OCI-LY3 (cell line): Measurements from ENCODE around the gene ADAMTS16.

ENCODE experiments used
- H2AFZ ChIP-seq: fragments of 200-600, 300-600 bp; shearing (Covaris generic); 2 replicates; pipeline ENCODE4 v1.6.0; 2014; ENCODE audit warnings: antibody characterized with exemption, low read depth, low read length
- H3K27ac ChIP-seq: fragments of 200-600, 300-600 bp; sonication (generic); 2 replicates; pipeline ENCODE4 v1.5.1; 2014; ENCODE audit warnings: mild to moderate bottlenecking, low read length, moderate library complexity, mixed read lengths
- H3K27me3 ChIP-seq: fragments of 200-600, 300-600 bp; sonication (generic); 2 replicates; pipeline ENCODE4 v1.6.1; 2014; ENCODE audit warnings: low read depth, low read length, mixed read lengths
- H3K36me3 ChIP-seq: fragments of 200-600, 300-600 bp; sonication (generic); replicated peaks from 2 replicates; pipeline ENCODE3; 2014; ENCODE audit warnings: low read depth, low read length, mixed read lengths
- H3K4me1 ChIP-seq: fragments of 300-600, 200-600 bp; sonication (generic); 2 replicates; pipeline ENCODE4 v1.6.1; 2014; ENCODE audit warnings: low read length, mixed read lengths
- H3K4me2 ChIP-seq: fragments of 200-600, 300-600 bp; sonication (generic); 2 replicates; pipeline ENCODE4 v1.6.1; 2014; ENCODE audit warnings: low read length, mixed read lengths
- H3K4me3 ChIP-seq: fragments of 300-600, 200-600 bp; sonication (generic); 2 replicates; pipeline ENCODE4 v1.5.1; 2014; ENCODE audit warnings: antibody characterized with exemption, mild to moderate bottlenecking, low read length, moderate library complexity
- H3K79me2 ChIP-seq: fragments of 300-600, 200-600 bp; shearing (Covaris generic); 2 replicates; pipeline ENCODE4 v1.6.1; 2014; ENCODE audit warnings: mild to moderate bottlenecking, low read length, mixed read lengths
- H3K9ac ChIP-seq: fragments of 300-600, 200-600 bp; shearing (Covaris generic); 2 replicates; pipeline ENCODE4 v1.6.0; 2014; ENCODE audit warnings: mild to moderate bottlenecking, low read length, moderate library complexity
- H3K9me3 ChIP-seq: fragments of 200-600, 300-600 bp; shearing (Covaris generic); 2 replicates; pipeline ENCODE4 v1.6.1; 2014; ENCODE audit warnings: low read length, mixed read lengths; ENCODE audit not compliant: insufficient read depth
- H4K20me1 ChIP-seq: fragments of 200-600, 300-600 bp; sonication (generic); 2 replicates; pipeline ENCODE4 v1.6.1; 2016; ENCODE audit warnings: low read length, mixed read lengths; ENCODE audit not compliant: insufficient read depth
- EZH2phosphoT487 ChIP-seq: fragments of 200-600 bp; shearing (Covaris generic); IDR thresholded peaks from 2 replicates; pipeline ENCODE4 v1.6.1; 2018; ENCODE audit warnings: antibody characterized with exemption, mixed run types, low read depth
- TF ChIP-seq, protein P1 (sequence below): fragments of 200-600, 300-600 bp; sonication (generic); IDR thresholded peaks from 2 replicates; pipeline ENCODE4 v1.5.1; 2014; ENCODE audit warnings: antibody characterized with exemption, low read length, low read depth

Gene ADAMTS16

DNA sequence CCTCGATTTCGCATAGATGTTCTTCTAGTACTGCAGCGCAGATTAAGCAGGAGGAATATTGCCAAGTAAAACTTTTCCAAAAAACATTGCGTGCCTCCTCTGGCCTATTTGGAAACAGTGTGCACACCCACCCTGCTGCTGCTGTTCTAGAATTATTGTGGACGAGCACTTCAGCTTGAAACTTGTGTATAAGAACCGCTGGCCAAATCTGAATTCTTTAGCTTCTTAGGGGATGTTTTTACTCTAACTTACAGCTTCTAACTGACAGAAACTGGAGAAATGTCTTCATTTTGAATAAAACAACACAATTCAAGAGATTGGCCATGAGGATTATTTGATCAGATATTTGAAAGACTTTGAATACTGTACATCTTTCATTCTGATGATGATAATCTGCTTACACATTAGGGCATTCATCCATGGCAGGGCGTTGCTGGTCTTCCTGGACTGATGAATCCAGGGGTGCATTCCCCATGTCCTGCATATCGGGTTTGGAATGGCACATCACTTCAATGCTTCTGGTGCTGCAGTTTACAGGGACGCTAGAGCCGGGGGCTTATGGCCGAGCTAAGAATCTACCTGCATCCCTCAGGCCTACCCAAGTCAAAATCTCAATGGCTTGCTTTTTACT is 6.5 kb downstream of the ADAMTS16 start:
- H3K9me3 ChIP-seq = 0 out of 2 replicates have a peak, but pooled peaks cover 5% of the 10 kb centered on the region
- no peak overlapping the region for H3K4me3 ChIP-seq
- no peak overlapping the region for H2AFZ ChIP-seq
- no peaks in the 10 kb centered on the region for H3K36me3 ChIP-seq
- H3K27ac ChIP-seq = no peak overlapping the region
- H3K4me1 ChIP-seq = no peaks in the 10 kb centered on the region
- H3K27me3 ChIP-seq = no peaks in the 10 kb centered on the region
- no peak overlapping the region for H3K4me2 ChIP-seq
- no peaks in the 10 kb centered on the region for H4K20me1 ChIP-seq
- no peak overlapping the region for H3K9ac ChIP-seq
- TF ChIP-seq, protein P1, sequence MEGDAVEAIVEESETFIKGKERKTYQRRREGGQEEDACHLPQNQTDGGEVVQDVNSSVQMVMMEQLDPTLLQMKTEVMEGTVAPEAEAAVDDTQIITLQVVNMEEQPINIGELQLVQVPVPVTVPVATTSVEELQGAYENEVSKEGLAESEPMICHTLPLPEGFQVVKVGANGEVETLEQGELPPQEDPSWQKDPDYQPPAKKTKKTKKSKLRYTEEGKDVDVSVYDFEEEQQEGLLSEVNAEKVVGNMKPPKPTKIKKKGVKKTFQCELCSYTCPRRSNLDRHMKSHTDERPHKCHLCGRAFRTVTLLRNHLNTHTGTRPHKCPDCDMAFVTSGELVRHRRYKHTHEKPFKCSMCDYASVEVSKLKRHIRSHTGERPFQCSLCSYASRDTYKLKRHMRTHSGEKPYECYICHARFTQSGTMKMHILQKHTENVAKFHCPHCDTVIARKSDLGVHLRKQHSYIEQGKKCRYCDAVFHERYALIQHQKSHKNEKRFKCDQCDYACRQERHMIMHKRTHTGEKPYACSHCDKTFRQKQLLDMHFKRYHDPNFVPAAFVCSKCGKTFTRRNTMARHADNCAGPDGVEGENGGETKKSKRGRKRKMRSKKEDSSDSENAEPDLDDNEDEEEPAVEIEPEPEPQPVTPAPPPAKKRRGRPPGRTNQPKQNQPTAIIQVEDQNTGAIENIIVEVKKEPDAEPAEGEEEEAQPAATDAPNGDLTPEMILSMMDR = no peak
- no peak for TF ChIP-seq EZH2phosphoT487
- no peaks in the 10 kb centered on the region for H3K79me2 ChIP-seq

DNA sequence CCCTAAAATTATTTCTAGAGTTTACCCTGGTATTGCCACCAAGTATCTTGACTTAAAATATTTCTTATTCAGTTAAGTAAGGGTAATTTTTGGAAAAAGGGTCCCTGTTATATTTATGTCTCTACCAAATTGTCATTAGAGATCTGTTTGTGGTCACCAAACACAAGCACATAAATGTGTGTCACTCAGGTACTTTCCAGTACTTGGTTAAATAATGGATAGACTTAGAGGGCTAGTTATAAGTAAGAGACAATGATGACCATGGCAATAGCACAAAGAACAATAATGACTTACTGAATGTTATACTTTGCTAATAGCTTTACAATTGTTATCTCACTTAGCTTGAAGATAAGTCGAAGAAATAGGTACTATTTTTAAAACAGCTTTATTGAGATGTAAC is 9.0 kb downstream of the ADAMTS16 start:
- Histone ChIP-seq H3K9me3 (0 out of 2 replicates have a peak, but pooled peaks cover 5% of the 10 kb centered on the region), H3K27ac (no peak overlapping the region), H3K36me3 (no peaks in the 10 kb centered on the region), H3K4me3 (no peak overlapping the region), H3K27me3 (no peaks in the 10 kb centered on the region), H4K20me1 (no peaks in the 10 kb centered on the region), H3K4me1 (peaks cover 5% of the 10 kb centered on the region; the same call in 1 of the 2 replicates), H3K4me2 (no peak overlapping the region), H3K9ac (no peak overlapping the region), H2AFZ (no peak overlapping the region), H3K79me2 (no peaks in the 10 kb centered on the region)
- TF ChIP-seq, protein P1 = no peak
- no peak for TF ChIP-seq EZH2phosphoT487

- Histone ChIP-seq H3K79me2 (no peaks in the 10 kb centered on the region), H3K9ac (no peak overlapping the region)
Observed at GRCh38 chr5:5150667-5151066, 10.5 kb downstream of the ADAMTS16 start.

DNA sequence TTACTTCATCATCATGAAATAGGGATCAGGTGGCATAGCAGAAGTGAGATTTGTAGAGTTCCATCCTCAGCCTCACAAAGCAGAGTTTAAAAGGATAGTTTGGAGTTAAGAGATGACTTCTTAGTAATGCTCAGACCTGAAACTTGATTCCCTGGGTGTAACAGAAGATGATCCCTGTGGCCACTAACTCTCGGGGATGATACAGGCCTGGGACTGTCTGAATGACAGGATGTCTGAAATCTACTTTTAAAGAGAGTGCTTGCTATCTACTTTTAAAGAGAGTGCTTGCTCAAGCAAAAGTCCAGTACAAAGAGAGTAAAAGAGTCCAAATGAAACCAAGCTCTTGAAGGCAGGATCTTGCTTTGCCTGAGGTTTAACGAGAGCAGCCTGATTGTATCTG is 14.6 kb downstream of the ADAMTS16 start:
- Histone ChIP-seq H3K4me3 (no peak overlapping the region), H4K20me1 (no peaks in the 10 kb centered on the region), H3K4me1 (peaks cover 5% of the 10 kb centered on the region; the same call in 1 of the 2 replicates), H3K9ac (no peak overlapping the region), H3K27ac (no peak overlapping the region), H3K9me3 (0 out of 2 replicates have a peak, but pooled peaks cover 5% of the 10 kb centered on the region), H3K4me2 (no peak overlapping the region), H3K79me2 (no peaks in the 10 kb centered on the region), H3K27me3 (no peaks in the 10 kb centered on the region), H3K36me3 (no peaks in the 10 kb centered on the region), H2AFZ (no peak overlapping the region; the same call in 1 of the 2 replicates)
- TF ChIP-seq, protein P1 = no peak
- TF ChIP-seq EZH2phosphoT487 = no peak

More at GRCh38 chr5:5150667-5151066, 10.5 kb downstream of the ADAMTS16 start:
- H3K27me3 ChIP-seq = no peaks in the 10 kb centered on the region
- no peak overlapping the region for H3K4me3 ChIP-seq
- no peaks in the 10 kb centered on the region for H4K20me1 ChIP-seq
- H2AFZ ChIP-seq = no peak overlapping the region
- H3K4me1 ChIP-seq = peaks cover 5% of the 10 kb centered on the region; the same call in 1 of the 2 replicates
- 0 out of 2 replicates have a peak, but pooled peaks cover 5% of the 10 kb centered on the region for H3K9me3 ChIP-seq
- no peak overlapping the region for H3K4me2 ChIP-seq
- H3K36me3 ChIP-seq = no peaks in the 10 kb centered on the region
- H3K27ac ChIP-seq = no peak overlapping the region
- TF ChIP-seq, protein P1 = no peak
- TF ChIP-seq EZH2phosphoT487 = no peak
